ENCODE data around the gene SLC35F1. TPM values are rescaled to one million over a fixed set of nuclear protein-coding genes. Genes with fewer than 3 reads are reported as not detected.

The SLC35F1 gene
- total RNA-seq, 4 donors from 2014 or later = 5.4 to 8.1 (median 6.5) TPM

- peaks cover 0 to 7% (median 2%) of the 10 kb centered on the region in 4 donors for H3K9me3 ChIP-seq
- H3K4me3 ChIP-seq = no peak overlapping the region
- H3K27me3 ChIP-seq = no peaks in the 10 kb centered on the region
- no peak for TF ChIP-seq POLR2A (IDR thresholded peaks at IDR 0.05; ENCODE audit: low read depth)
- TF ChIP-seq CTCF (IDR thresholded peaks at IDR 0.05) = no peak
- no peak for TF ChIP-seq POLR2AphosphoS5 (IDR thresholded peaks at IDR 0.05)
- no peak for TF ChIP-seq EP300 (IDR thresholded peaks at IDR 0.05)
- H3K4me1 ChIP-seq = no peaks in the 10 kb centered on the region
- 80% methylated on average over 4 of the region's 4 CpGs for WGBS
- intact Hi-C loops (cut with DNase I) = no loop called here
- DNase-seq (ENCODE audit: extremely low spot score) = no peak
- H3K27ac ChIP-seq (replicated peaks in 1 of 4) = no peak overlapping the region
- H3K36me3 ChIP-seq = no peaks in the 10 kb centered on the region
Observed at GRCh38 chr6:117933471-117933870, 26.4 kb downstream of the SLC35F1 start.

- Histone ChIP-seq H3K4me3 (no peak overlapping the region), H3K27ac (replicated peaks in 1 of 4) (no peak overlapping the region), H3K27me3 (no peaks in the 10 kb centered on the region), H3K36me3 (no peaks in the 10 kb centered on the region), H3K9me3 (no peaks in the 10 kb centered on the region), H3K4me1 (no peaks in the 10 kb centered on the region)
- TF ChIP-seq POLR2A (IDR thresholded peaks at IDR 0.05; ENCODE audit: low read depth) = no peak
- no peak for TF ChIP-seq EP300 (IDR thresholded peaks at IDR 0.05)
- no peak for DNase-seq (ENCODE audit: extremely low spot score)
- WGBS = 67% methylated on average over 5 of the region's 5 CpGs
- intact Hi-C loops (cut with DNase I) = no loop called here
Observed at GRCh38 chr6:117938311-117938995, 31.4 kb downstream of the SLC35F1 start.

- H3K4me3 ChIP-seq = no peak overlapping the region
- H3K27me3 ChIP-seq = no peaks in the 10 kb centered on the region
- no peaks in the 10 kb centered on the region for H3K36me3 ChIP-seq
- H3K4me1 ChIP-seq = no peaks in the 10 kb centered on the region
- TF ChIP-seq CTCF (IDR thresholded peaks at IDR 0.05) (no peak), POLR2AphosphoS5 (IDR thresholded peaks at IDR 0.05) (no peak), EP300 (IDR thresholded peaks at IDR 0.05) (no peak), POLR2A (IDR thresholded peaks at IDR 0.05; ENCODE audit: low read depth) (no peak)
- WGBS = 65% methylated on average over 1 of the region's 1 CpG
- intact Hi-C loops (cut with DNase I) = no loop called here
- no peaks in the 10 kb centered on the region for H3K9me3 ChIP-seq
- no peak for DNase-seq (ENCODE audit: extremely low spot score)
- no peak overlapping the region for H3K27ac ChIP-seq (replicated peaks in 1 of 4)
Observed at GRCh38 chr6:117947234-117947633, 40.2 kb downstream of the SLC35F1 start.

- Histone ChIP-seq H3K36me3 (no peaks in the 10 kb centered on the region), H3K27me3 (no peaks in the 10 kb centered on the region), H3K4me1 (no peaks in the 10 kb centered on the region), H3K27ac (replicated peaks in 1 of 4) (no peak overlapping the region), H3K4me3 (no peak overlapping the region), H3K9me3 (no peaks in the 10 kb centered on the region)
- WGBS = 38% methylated on average over 3 of the region's 3 CpGs
- intact Hi-C loops (cut with DNase I) = no loop called here
- TF ChIP-seq POLR2AphosphoS5 (IDR thresholded peaks at IDR 0.05) (no peak), EP300 (IDR thresholded peaks at IDR 0.05) (no peak), CTCF (IDR thresholded peaks at IDR 0.05) (no peak), POLR2A (IDR thresholded peaks at IDR 0.05; ENCODE audit: low read depth) (no peak)
- DNase-seq (ENCODE audit: extremely low spot score) = no peak
Observed at GRCh38 chr6:117951783-117952182, 44.7 kb downstream of the SLC35F1 start.

GRCh38 chr6:117955684-117956256 lies 48.7 kb downstream of the SLC35F1 start:
- H3K4me3 ChIP-seq = no peak overlapping the region
- no peaks in the 10 kb centered on the region for H3K9me3 ChIP-seq
- TF ChIP-seq POLR2A (IDR thresholded peaks at IDR 0.05; ENCODE audit: low read depth) = no peak
- TF ChIP-seq CTCF (IDR thresholded peaks at IDR 0.05) = no peak
- TF ChIP-seq EP300 (IDR thresholded peaks at IDR 0.05) = no peak
- TF ChIP-seq POLR2AphosphoS5 (IDR thresholded peaks at IDR 0.05) = no peak
- no peak for DNase-seq (ENCODE audit: extremely low spot score)
- H3K27ac ChIP-seq (replicated peaks in 1 of 4) = no peak overlapping the region
- no peaks in the 10 kb centered on the region for H3K36me3 ChIP-seq
- WGBS = 89% methylated on average over 2 of the region's 2 CpGs
- no peaks in the 10 kb centered on the region for H3K27me3 ChIP-seq
- no peaks in the 10 kb centered on the region for H3K4me1 ChIP-seq
- intact Hi-C loops (cut with DNase I) = no loop called here

All from esophagus muscularis mucosa (tissue), 4 donors.